Adipocyte (in vitro differentiated cells): ENCODE results near the gene ANO2.
"Not testable (repeated sequence)": the region's sequence is repeated elsewhere in the genome, so short reads cannot be mapped to it uniquely, and the experiment has no call there.

Experiments
- DNase-seq: peaks from one replicate; pipeline ENCODE4 v3.0.0-alpha.2; 2015; ENCODE audit warnings: low read depth
- H3K27me3 ChIP-seq: replicated peaks from 2 replicates; pipeline ENCODE4 v1.7.0; 2013; ENCODE audit warnings: mild to moderate bottlenecking, low read length, moderate library complexity; ENCODE audit not compliant: control insufficient read depth, insufficient read depth
- H3K36me3 ChIP-seq: 2 replicates; pipeline ENCODE4 v1.7.0; 2013; ENCODE audit warnings: low read length, mild to moderate bottlenecking, moderate library complexity; ENCODE audit not compliant: control insufficient read depth, insufficient read depth, severe bottlenecking
- H3K4me1 ChIP-seq: 2 replicates; pipeline ENCODE4 v1.7.0; 2013; ENCODE audit warnings: mild to moderate bottlenecking, low read length, moderate library complexity; ENCODE audit not compliant: control insufficient read depth, insufficient read depth
- H3K4me3 ChIP-seq: 2 replicates; pipeline ENCODE4 v1.7.0; 2013; ENCODE audit warnings: mild to moderate bottlenecking, low read length, moderate library complexity
- H3K9ac ChIP-seq: 2 replicates; pipeline ENCODE4 v1.7.0; 2013; ENCODE audit warnings: mild to moderate bottlenecking, low read length, moderate library complexity
- H3K9me3 ChIP-seq: 2 replicates; pipeline ENCODE4 v1.7.0; 2013; ENCODE audit warnings: mild to moderate bottlenecking, low read length, moderate library complexity; ENCODE audit not compliant: control insufficient read depth

The ANO2 gene

GRCh38 chr12:5901416-5901815 lies 43.6 kb downstream of the ANO2 start:
- Histone ChIP-seq H3K9ac (no peak overlapping the region), H3K9me3 (peaks cover 9% of the 10 kb centered on the region), H3K36me3 (no peaks in the 10 kb centered on the region), H3K4me1 (no peaks in the 10 kb centered on the region), H3K4me3 (no peak overlapping the region), H3K27me3 (peaks cover 30% of the 10 kb centered on the region)
- no peak for DNase-seq

- peaks cover 26% of the 10 kb centered on the region for H3K27me3 ChIP-seq
- H3K4me3 ChIP-seq, result no peak overlapping the region
- peaks cover 9% of the 10 kb centered on the region for H3K9me3 ChIP-seq
- no peaks in the 10 kb centered on the region for H3K4me1 ChIP-seq
- DNase-seq, result no peak
- H3K9ac ChIP-seq, result no peak overlapping the region
- H3K36me3 ChIP-seq, result no peaks in the 10 kb centered on the region
Measured at GRCh38 chr12:5900533-5901205, 44.4 kb downstream of the ANO2 start.

GRCh38 chr12:5900076-5900475 lies 45.0 kb downstream of the ANO2 start:
- Histone ChIP-seq H3K36me3 (no peaks in the 10 kb centered on the region), H3K27me3 (peaks cover 24% of the 10 kb centered on the region), H3K4me3 (no peak overlapping the region), H3K9ac (no peak overlapping the region), H3K4me1 (no peaks in the 10 kb centered on the region), H3K9me3 (peaks cover 9% of the 10 kb centered on the region)
- no peak for DNase-seq

GRCh38 chr12:5899675-5900074 lies 45.4 kb downstream of the ANO2 start:
- H3K4me3 ChIP-seq, result no peak overlapping the region
- no peaks in the 10 kb centered on the region for H3K4me1 ChIP-seq
- no peak overlapping the region for H3K9ac ChIP-seq
- H3K36me3 ChIP-seq, result no peaks in the 10 kb centered on the region
- DNase-seq, result no peak
- peaks cover 9% of the 10 kb centered on the region for H3K9me3 ChIP-seq
- peaks cover 20% of the 10 kb centered on the region for H3K27me3 ChIP-seq

DNA sequence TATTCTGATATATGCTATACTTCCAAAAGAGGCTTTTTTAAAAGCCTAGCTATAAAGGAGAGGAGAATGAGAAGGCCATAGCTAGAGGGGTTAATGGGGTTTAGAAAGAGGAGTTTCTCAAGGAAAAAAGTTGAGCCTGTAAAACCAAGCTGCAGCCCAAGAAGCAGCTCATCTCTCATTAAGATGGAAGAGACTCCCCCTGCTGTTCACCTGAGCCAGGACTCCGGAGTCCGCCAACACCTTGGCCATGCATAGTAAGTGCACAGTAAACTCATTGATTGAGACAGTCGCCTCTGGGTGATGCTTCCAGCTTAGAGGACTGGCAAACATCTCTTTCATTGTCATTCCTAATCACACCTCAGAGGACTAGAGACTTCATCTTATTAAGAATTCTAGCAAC lies 46.2 kb downstream of the ANO2 start:
- H3K36me3 ChIP-seq, result no peaks in the 10 kb centered on the region
- no peak for DNase-seq
- no peak overlapping the region for H3K9ac ChIP-seq

GRCh38 chr12:5889381-5890047 lies 55.5 kb downstream of the ANO2 start:
- no peak overlapping the region for H3K4me3 ChIP-seq
- DNase-seq, result no peak
- H3K36me3 ChIP-seq, result no peaks in the 10 kb centered on the region
- H3K27me3 ChIP-seq, result peaks cover 5% of the 10 kb centered on the region
- H3K9me3 ChIP-seq, result no peaks in the 10 kb centered on the region
- H3K9ac ChIP-seq, result no peak overlapping the region
- no peaks in the 10 kb centered on the region for H3K4me1 ChIP-seq

More for the DNA sequence above, 46.2 kb downstream of the ANO2 start:
- no peak overlapping the region for H3K4me3 ChIP-seq
- H3K27me3 ChIP-seq, result peaks cover 19% of the 10 kb centered on the region
- H3K4me1 ChIP-seq, result no peaks in the 10 kb centered on the region
- peaks cover 9% of the 10 kb centered on the region for H3K9me3 ChIP-seq

GRCh38 chr12:5888816-5889315 lies 56.2 kb downstream of the ANO2 start:
- H3K27me3 ChIP-seq, result peaks cover 5% of the 10 kb centered on the region
- no peaks in the 10 kb centered on the region for H3K4me1 ChIP-seq
- H3K36me3 ChIP-seq, result no peaks in the 10 kb centered on the region
- DNase-seq, result no peak
- H3K4me3 ChIP-seq, result no peak overlapping the region
- no peak overlapping the region for H3K9ac ChIP-seq
- no peaks in the 10 kb centered on the region for H3K9me3 ChIP-seq

DNA sequence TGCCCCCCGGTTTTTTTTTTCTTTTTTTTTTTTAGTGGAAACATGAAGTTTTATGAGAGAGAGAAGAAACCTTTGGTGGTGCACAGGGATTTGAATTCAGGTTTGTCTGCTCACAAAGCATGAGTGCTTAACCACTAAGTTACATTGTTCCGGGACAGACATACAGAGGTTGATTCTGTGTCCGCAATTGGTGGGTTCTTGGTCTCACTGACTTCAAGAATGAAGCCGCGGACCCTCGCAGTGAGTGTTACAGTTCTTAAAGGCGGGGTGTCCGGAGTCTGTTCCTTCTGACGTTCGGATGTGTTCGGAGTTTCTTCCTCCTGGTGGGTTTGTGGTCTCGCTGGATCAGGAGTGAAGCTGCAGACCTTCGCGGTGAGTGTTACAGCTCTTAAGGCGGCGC lies 57.2 kb downstream of the ANO2 start:
- not testable (repeated sequence) for H3K36me3 ChIP-seq, H3K27me3 ChIP-seq, DNase-seq, H3K9me3 ChIP-seq, H3K9ac ChIP-seq, H3K4me3 ChIP-seq, H3K4me1 ChIP-seq

- no peak for DNase-seq
- Histone ChIP-seq H3K9ac (no peak overlapping the region), H3K4me1 (no peaks in the 10 kb centered on the region), H3K9me3 (no peaks in the 10 kb centered on the region), H3K27me3 (peaks cover 12% of the 10 kb centered on the region), H3K36me3 (no peaks in the 10 kb centered on the region), H3K4me3 (no peak overlapping the region)
Measured at GRCh38 chr12:5884866-5885265, 60.2 kb downstream of the ANO2 start.

GRCh38 chr12:5884285-5884684 lies 60.8 kb downstream of the ANO2 start:
- H3K36me3 ChIP-seq, result no peaks in the 10 kb centered on the region
- no peaks in the 10 kb centered on the region for H3K4me1 ChIP-seq
- no peaks in the 10 kb centered on the region for H3K9me3 ChIP-seq
- no peak for DNase-seq
- H3K9ac ChIP-seq, result no peak overlapping the region
- H3K4me3 ChIP-seq, result no peak overlapping the region
- H3K27me3 ChIP-seq, result peaks cover 18% of the 10 kb centered on the region

- H3K36me3 ChIP-seq, result no peaks in the 10 kb centered on the region
- DNase-seq, result no peak
- no peak overlapping the region for H3K4me3 ChIP-seq
- no peaks in the 10 kb centered on the region for H3K9me3 ChIP-seq
- H3K4me1 ChIP-seq, result no peaks in the 10 kb centered on the region
- peaks cover 26% of the 10 kb centered on the region for H3K27me3 ChIP-seq
- H3K9ac ChIP-seq, result no peak overlapping the region
Measured at GRCh38 chr12:5882511-5883190, 62.4 kb downstream of the ANO2 start.
